HepG2 (cell line): ENCODE data around the gene SEMA3B. TPM values are rescaled to one million over a fixed set of nuclear protein-coding genes. Genes with fewer than 3 reads are reported as not detected.

Experiments used
- CREM ChIP-seq, 2 experiments: sonication (generic) in 1 of 2; formaldehyde crosslinking in 1 of 2; IDR thresholded peaks; 2 replicates each; pipeline versions ENCODE4 v1.4.0 to v1.6.1; 2016 to 2020; ENCODE audit warnings: antibody characterized with exemption in 1 of 2, mild to moderate bottlenecking in 1 of 2, missing genetic modification reagents in 1 of 2
- ETS1 ChIP-seq: sonication (generic); formaldehyde crosslinking; IDR thresholded peaks from 2 replicates; pipeline ENCODE4 v1.4.0; 2020; ENCODE audit warnings: missing genetic modification reagents
- EZH2 ChIP-seq: conservative IDR thresholded peaks from 2 replicates; pipeline ENCODE4 v1.6.1; 2012; ENCODE audit warnings: mild to moderate bottlenecking, low read depth, low read length, moderate library complexity
- FOXA1 ChIP-seq, 2 experiments: fragments of 450-650 bp in 1 of 2; sonication (generic) in 1 of 2; formaldehyde crosslinking in 1 of 2; IDR thresholded peaks; 2 replicates each; pipeline versions ENCODE4 v1.4.0 to v1.6.1; 2016 to 2020; ENCODE audit warnings: missing genetic modification reagents in 1 of 2
- JDP2 ChIP-seq: sonication (generic); formaldehyde crosslinking; IDR thresholded peaks from 2 replicates; pipeline ENCODE4 v1.8.1; 2022; ENCODE audit warnings: missing genetic modification reagents, borderline replicate concordance
- KAT8 ChIP-seq: IDR thresholded peaks from 2 replicates; pipeline ENCODE4 v1.6.1; 2016; ENCODE audit warnings: missing genetic modification reagents, missing compliant biosample characterization
- KDM1A ChIP-seq: IDR thresholded peaks from 2 replicates; pipeline ENCODE4 v1.6.1; 2016; ENCODE audit warnings: missing compliant biosample characterization
- KDM4B ChIP-seq: sonication (generic); formaldehyde crosslinking; IDR thresholded peaks from 2 replicates; pipeline ENCODE4 v1.4.0; 2020; ENCODE audit warnings: missing genetic modification reagents
- MIER3 ChIP-seq: IDR thresholded peaks from 2 replicates; pipeline ENCODE4 v1.6.1; 2016; ENCODE audit warnings: missing compliant biosample characterization, borderline replicate concordance
- MIXL1 ChIP-seq: IDR thresholded peaks from 2 replicates; pipeline ENCODE4 v1.6.1; 2016
- NONO ChIP-seq, 2 experiments: fragments of 450-650 bp in 1 of 2; sonication (generic) in 1 of 2; formaldehyde crosslinking in 1 of 2; IDR thresholded peaks in 1 of 2; conservative IDR thresholded peaks in 1 of 2; 2 replicates each; pipeline versions ENCODE4 v1.6.1 to v1.8.0; 2017 to 2022; ENCODE audit warnings: mild to moderate bottlenecking in 1 of 2, missing genetic modification reagents in 1 of 2, moderate library complexity in 1 of 2
- SIN3B ChIP-seq: fragments of 150-350 bp; IDR thresholded peaks from 2 replicates; pipeline ENCODE4 v1.6.1; 2014; ENCODE audit warnings: low read length
- SNAPC2 ChIP-seq: sonication (generic); formaldehyde crosslinking; IDR thresholded peaks from 2 replicates; pipeline ENCODE4 v1.8.1; 2022; ENCODE audit warnings: mild to moderate bottlenecking, missing genetic modification reagents
- SP1 ChIP-seq, 2 experiments: fragments of 450-650 bp in 1 of 2; sonication (generic) in 1 of 2; formaldehyde crosslinking in 1 of 2; IDR thresholded peaks; 2 replicates each; pipeline versions ENCODE4 v1.4.0 to v1.6.1; 2016 to 2020; ENCODE audit warnings: missing genetic modification reagents in 1 of 2
- TFDP1 ChIP-seq: IDR thresholded peaks from 2 replicates; pipeline ENCODE4 v1.6.1; 2016; ENCODE audit warnings: missing compliant biosample characterization, missing genetic modification reagents, borderline replicate concordance
- TMF1 ChIP-seq: sonication (generic); formaldehyde crosslinking; IDR thresholded peaks from 2 replicates; pipeline ENCODE4 v1.8.1; 2022; ENCODE audit warnings: low read depth, missing genetic modification reagents
- TRAFD1 ChIP-seq: sonication (generic); formaldehyde crosslinking; IDR thresholded peaks from 2 replicates; pipeline ENCODE4 v1.5.1; 2020; ENCODE audit warnings: missing genetic modification reagents, mild to moderate bottlenecking, borderline replicate concordance
- UBTF ChIP-seq: sonication (generic); formaldehyde crosslinking; IDR thresholded peaks from 2 replicates; pipeline ENCODE4 v1.4.0; 2020; ENCODE audit warnings: mild to moderate bottlenecking, missing genetic modification reagents
- ZBTB26 ChIP-seq: IDR thresholded peaks from 2 replicates; pipeline ENCODE4 v1.6.1; 2016; ENCODE audit warnings: missing compliant biosample characterization, missing genetic modification reagents, borderline replicate concordance
- ZNF138 ChIP-seq: sonication (generic); formaldehyde crosslinking; IDR thresholded peaks from 2 replicates; pipeline ENCODE4 v1.5.0; 2020; ENCODE audit warnings: mild to moderate bottlenecking, low read depth, missing genetic modification reagents
- ZNF3 ChIP-seq: IDR thresholded peaks from 2 replicates; pipeline ENCODE4 v1.7.0; 2017; ENCODE audit warnings: inconsistent platforms
- ZNF550 ChIP-seq: sonication (generic); formaldehyde crosslinking; IDR thresholded peaks from 2 replicates; pipeline ENCODE4 v1.4.0; 2020; ENCODE audit warnings: mild to moderate bottlenecking, missing genetic modification reagents, borderline replicate concordance
- polyA plus RNA-seq, 8 experiments: library from polyadenylated mRNA; depleted of rRNA in 3 of 8; stranded (reverse) in 7 of 8; unstranded in 1 of 8; fragments of >200 nt; fragmentation: Illumina TruSeq in 4 of 8; extraction: Trizol in 4 of 8; gene quantifications; 2 replicates each; pipeline versions ENCODE4 v1.2.1 to v1.2.3, GENCODE V29; 2011 to 2016; ENCODE audit warnings: low read depth in 4 of 8, missing spikeins in 1 of 8, mixed read lengths in 1 of 8; ENCODE audit not compliant: insufficient read depth in 1 of 8
- total RNA-seq, 5 experiments: library from RNA; depleted of rRNA; stranded (reverse); fragments of >200 nt; fragmentation: Illumina TruSeq; extraction: Trizol; gene quantifications; 2 replicates each; pipeline ENCODE4 v1.2.3, GENCODE V29; 2016; ENCODE audit warnings: low read depth in 1 of 5

Gene SEMA3B
- total and polyA plus RNA-seq, 2 of the 13 experiments (the other 11 are each of a cell fraction or from before 2014, with no cell fraction given), result 93.2 to 158 TPM

- peak; percentile 77; the same call in 1 of the 2 replicates for TF ChIP-seq TRAFD1 (CRISPR knock-in tag)
- TF ChIP-seq TFDP1, result no peak
- TF ChIP-seq TMF1 (CRISPR knock-in tag), result 0 out of 2 replicates have a peak, but pooled peaks have one; percentile 61
- TF ChIP-seq MIXL1 (CRISPR knock-in tag), result no peak
- TF ChIP-seq EZH2, result no peak
- no peak for TF ChIP-seq NONO (IDR thresholded peaks at IDR 0.05)
- TF ChIP-seq NONO (CRISPR knock-in tag; conservative IDR thresholded peaks at IDR 0.05), result no peak
- TF ChIP-seq KAT8, result peak; percentile 18; the same call in 1 of the 2 replicates
- no peak for TF ChIP-seq SNAPC2 (CRISPR knock-in tag)
- no peak for TF ChIP-seq SIN3B
- TF ChIP-seq ZNF3 (CRISPR knock-in tag), result no peak
- no peak for TF ChIP-seq ZBTB26 (CRISPR knock-in tag)
- TF ChIP-seq FOXA1 (IDR thresholded peaks at IDR 0.05), result no peak
- TF ChIP-seq FOXA1 (CRISPR knock-in tag; IDR thresholded peaks at IDR 0.05), result peak; percentile 39; the same call in 1 of the 2 replicates
- TF ChIP-seq UBTF, result peak; percentile 38; the same call in 1 of the 2 replicates
- no peak for TF ChIP-seq KDM1A (CRISPR knock-in tag)
- TF ChIP-seq ZNF550, result no peak
- no peak for TF ChIP-seq KDM4B (CRISPR knock-in tag)
- TF ChIP-seq SP1 (IDR thresholded peaks at IDR 0.05), result no peak
- no peak for TF ChIP-seq SP1 (CRISPR knock-in tag; IDR thresholded peaks at IDR 0.05)
- TF ChIP-seq JDP2 (CRISPR knock-in tag), result no peak
- no peak for TF ChIP-seq MIER3 (CRISPR knock-in tag)
- TF ChIP-seq ZNF138, result no peak
- TF ChIP-seq ETS1 (CRISPR knock-in tag), result no peak
- peak; percentile 16; the same call in 1 of the 2 replicates for TF ChIP-seq CREM (IDR thresholded peaks at IDR 0.05)
- TF ChIP-seq CREM (CRISPR knock-in tag; IDR thresholded peaks at IDR 0.05), result no peak
These were observed at the start of gene SEMA3B (continued) for GRCh38 chr3:50268703-50269451.
